GM23248 (cell line): ENCODE data around the gene H6PD.

ENCODE experiments used
- EZH2 ChIP-seq: fragments of 200-600 bp; sonication (generic); IDR thresholded peaks from 2 replicates; pipeline ENCODE4 v1.6.1; 2018; ENCODE audit warnings: antibody characterized with exemption, mild to moderate bottlenecking; ENCODE audit not compliant: insufficient read depth, poor library complexity, severe bottlenecking
- EZH2phosphoT487 ChIP-seq: fragments of 200-600 bp; sonication (generic); IDR thresholded peaks from 2 replicates; pipeline ENCODE4 v1.6.1; 2018; ENCODE audit warnings: antibody characterized with exemption, moderate library complexity, mild to moderate bottlenecking, low read depth; ENCODE audit not compliant: insufficient read depth

DNA sequence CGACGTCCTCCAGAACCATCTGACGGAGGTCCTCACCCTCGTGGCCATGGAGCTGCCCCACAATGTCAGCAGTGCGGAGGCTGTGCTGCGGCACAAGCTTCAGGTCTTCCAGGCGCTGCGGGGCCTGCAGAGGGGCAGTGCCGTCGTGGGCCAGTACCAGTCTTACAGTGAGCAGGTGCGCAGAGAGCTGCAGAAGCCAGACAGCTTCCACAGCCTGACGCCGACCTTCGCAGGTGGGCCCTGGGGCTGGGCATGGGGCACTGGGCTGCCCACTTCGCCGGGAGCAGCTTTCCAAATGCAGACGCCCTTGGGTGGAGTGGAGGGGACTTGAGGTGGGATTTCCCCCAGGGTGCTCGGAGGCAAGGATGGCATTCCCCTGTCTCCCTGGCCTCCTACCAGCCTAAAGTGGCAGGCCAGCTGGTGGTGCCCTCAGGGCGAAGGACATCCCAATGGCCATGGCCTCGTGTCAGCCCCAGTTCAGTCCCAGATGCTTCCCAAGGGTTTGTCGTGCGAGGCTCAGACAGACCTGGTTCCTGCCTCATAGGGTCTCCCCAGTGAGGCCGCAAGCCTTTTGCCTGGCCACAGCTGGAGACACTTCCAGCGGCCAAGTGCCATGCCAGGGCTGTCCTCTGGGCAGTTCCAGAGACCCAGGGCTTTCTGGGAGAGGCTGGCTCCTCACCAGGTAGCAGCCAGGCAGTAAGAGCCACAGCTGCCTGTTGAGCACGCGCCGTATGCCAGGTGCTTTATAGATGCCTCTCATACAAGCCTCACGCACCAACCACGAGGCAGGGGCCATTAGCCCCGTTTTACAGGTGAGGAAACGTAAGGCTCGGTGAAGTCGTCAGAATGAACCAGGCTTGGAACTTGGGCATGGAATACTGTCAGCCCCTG lies 27.8 kb downstream of the H6PD start:
- TF ChIP-seq EZH2 (no peak), EZH2phosphoT487 (no peak)
